NCI-H69 (cell line): ENCODE results near the gene ADCY5.
"Not testable (repeated sequence)": the region's sequence is repeated elsewhere in the genome, so short reads cannot be mapped to it uniquely, and the experiment has no call there.

Experiments
- DNase-seq: peaks from one replicate; lab custom pipeline; 2025; lab: John Stamatoyannopoulos, UW

ADCY5 gene

GRCh38 chr3:123261666-123262065 lies 187.2 kb downstream of the ADCY5 start:
- no peak for DNase-seq

GRCh38 chr3:123258811-123259420 lies 190.0 kb downstream of the ADCY5 start:
- peak; percentile 60 for DNase-seq

- DNase-seq: no peak
These were observed 190.5 kb downstream of the ADCY5 start for GRCh38 chr3:123258359-123258758.

- no peak for DNase-seq
These were observed 192.6 kb downstream of the ADCY5 start for GRCh38 chr3:123256256-123256655.

- DNase-seq: no peak
These were observed 202.0 kb downstream of the ADCY5 start for GRCh38 chr3:123246866-123247265.

GRCh38 chr3:123244128-123244527 lies 204.8 kb downstream of the ADCY5 start:
- DNase-seq: peak; percentile 46

- DNase-seq: no peak
These were observed 209.1 kb downstream of the ADCY5 start for GRCh38 chr3:123239756-123240155.

GRCh38 chr3:123239186-123239585 lies 209.7 kb downstream of the ADCY5 start:
- not testable (repeated sequence) for DNase-seq

GRCh38 chr3:123236902-123237301 lies 212.0 kb downstream of the ADCY5 start:
- no peak for DNase-seq
